Measurements from ENCODE around the gene FAM78A. TPM values are rescaled to one million over a fixed set of nuclear protein-coding genes. Genes with fewer than 3 reads are reported as not detected.
A peak's percentile ranks its signal among the peaks of the same experiment; 100 is the strongest.

Gene FAM78A
- total and polyA plus RNA-seq, 2 of the 8 experiments (the other 6 are each of a cell fraction or from before 2014, with no cell fraction given), result 3.1 TPM

DNA sequence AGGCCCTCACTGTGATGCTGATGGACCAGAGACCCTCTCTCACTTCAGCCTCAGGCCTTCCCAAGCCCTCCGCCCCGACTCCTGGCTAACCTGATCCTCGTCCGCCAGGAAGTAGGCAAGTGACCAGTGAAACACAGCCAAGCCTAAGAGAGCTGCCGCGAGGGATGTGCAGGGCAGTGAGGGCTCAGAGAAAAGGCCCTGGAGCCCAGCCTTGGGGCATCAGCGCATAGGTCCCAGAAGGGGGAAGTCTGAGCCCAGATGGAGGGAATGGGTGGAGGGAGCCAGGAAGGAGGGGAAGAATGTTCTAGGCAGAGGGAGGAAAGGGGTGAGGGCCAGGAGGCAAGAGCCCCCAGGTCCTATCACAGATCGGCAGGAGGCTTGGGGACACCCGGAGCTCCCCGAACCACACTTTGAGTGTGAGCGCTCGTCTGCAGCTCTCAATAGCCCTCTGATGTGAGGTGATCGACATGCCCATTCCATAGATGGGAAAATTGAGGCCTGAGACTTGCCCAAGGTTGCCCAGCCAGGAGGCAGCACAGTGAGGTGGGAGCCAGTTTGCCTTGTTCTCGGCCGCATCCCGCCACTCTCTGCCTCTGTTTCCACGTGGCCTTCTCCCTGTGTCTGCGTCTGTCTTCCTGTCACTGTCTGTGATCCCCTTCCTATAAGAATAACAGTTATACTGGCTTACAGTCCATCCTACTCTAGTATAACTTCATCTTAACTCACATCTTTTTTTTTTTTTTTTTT, 33.4 kb upstream of the FAM78A start:
- Histone ChIP-seq H3K27ac (ENCODE audit: low read depth, low read length) (no peak overlapping the region), H3K4me3 (ENCODE audit: extremely low read depth in 1 of 4, insufficient read depth in 2 of 4, low read depth in 3 of 4, low read length in 4 of 4) (no peak overlapping the region), H3K4ac (replicated peaks; ENCODE audit: insufficient read length, low read depth, low read length) (no peak overlapping the region), H4K20me1 (replicated peaks in 1 of 2; ENCODE audit: control insufficient read depth in 1 of 2, insufficient read depth in 2 of 2, low read length in 2 of 2) (no peaks in the 10 kb centered on the region), H3K4me2 (ENCODE audit: insufficient read depth in 1 of 2, low read depth in 2 of 2, low read length in 2 of 2) (no peak overlapping the region), H3K36me3 (ENCODE audit: control insufficient read depth in 2 of 4, insufficient read depth in 4 of 4, low read length in 3 of 4) (no peaks in the 10 kb centered on the region), H2AK5ac (ENCODE audit: low read depth, low read length) (no peak overlapping the region), H2BK12ac (ENCODE audit: low read depth, low read length) (no peak overlapping the region), H2BK20ac (ENCODE audit: low read length) (no peak overlapping the region), H3K79me2 (ENCODE audit: control insufficient read depth in 1 of 2, insufficient read depth in 2 of 2, low read length in 2 of 2) (no peaks in the 10 kb centered on the region), H2AFZ (ENCODE audit: low read length) (no peak overlapping the region), H3K79me1 (ENCODE audit: low read depth, low read length) (no peaks in the 10 kb centered on the region), H2BK5ac (ENCODE audit: low read depth, low read length) (no peak overlapping the region), H3K14ac (ENCODE audit: insufficient read length) (no peak overlapping the region), H4K8ac (ENCODE audit: extremely low read depth, insufficient read depth, low read length) (no peak overlapping the region), H3K27me3 (replicated peaks in 1 of 4; ENCODE audit: control insufficient read depth in 3 of 4, extremely low read depth in 1 of 4, insufficient read depth in 3 of 4, low read length in 3 of 4) (no peaks in the 10 kb centered on the region), H3K4me1 (replicated peaks in 1 of 4; ENCODE audit: control insufficient read depth in 3 of 4, insufficient read depth in 4 of 4, low read length in 3 of 4) (no peaks in the 10 kb centered on the region), H3K56ac (replicated peaks; ENCODE audit: insufficient read length, low read depth, low read length) (no peak overlapping the region), H4K91ac (replicated peaks; ENCODE audit: insufficient read length, low read length) (no peak overlapping the region), H3K23me2 (ENCODE audit: low read depth, low read length) (no peaks in the 10 kb centered on the region), H3K9me3 (ENCODE audit: insufficient read depth in 2 of 2, low read depth in 1 of 2, low read length in 1 of 2) (no peaks in the 10 kb centered on the region), H4K5ac (ENCODE audit: insufficient read length, low read depth, low read length) (no peak overlapping the region), H2BK120ac (replicated peaks; ENCODE audit: low read depth, low read length) (no peak overlapping the region), H2BK15ac (ENCODE audit: low read length) (no peak overlapping the region), H3K9ac (replicated peaks in 1 of 4; ENCODE audit: extremely low read depth in 1 of 4, low read depth in 3 of 4, low read length in 3 of 4) (no peak overlapping the region), H3K18ac (ENCODE audit: extremely low read depth, low read length) (no peak overlapping the region), H3K23ac (ENCODE audit: insufficient read length) (no peak overlapping the region)
- 88% methylated on average over 18 of the region's 18 CpGs; no CpG with 5 or more reads in 1 of the 2 experiments for WGBS, 2 experiments (ENCODE audit: extremely low coverage in 1 of 2, insufficient coverage in 1 of 2, insufficient read length in 1 of 2, insufficient replicate concordance in 2 of 2, low coverage in 1 of 2, low lambda C conversion rate in 2 of 2, missing lambda C conversion rate in 1 of 2)
- ChIA-PET POLR2A (ENCODE audit: partially characterized antibody) (no interaction called here), CTCF (ENCODE audit: partially characterized antibody) (interaction anchor here (0.8 to 2.2 kb wide), 6 partner anchors 26 to 431 kb away, joined by 3 to 5 read pairs (median 3); no protein-coding TSS in a partner anchor)
- TF ChIP-seq POU5F1 (IDR thresholded peaks at IDR 0.05; ENCODE audit: low read depth, low read length) (no peak), KDM1A (IDR thresholded peaks at IDR 0.05; ENCODE audit: borderline replicate concordance, low read length) (0 out of 2 replicates have a peak, but pooled peaks have one; percentile 12)
- no peak for DNase-seq (ENCODE audit: low read depth in 1 of 2, low spot score in 2 of 2)
- FAIRE-seq, result no peak

All from H1 (cell line).